Cardiac muscle cell (in vitro differentiated cells and primary cell): ENCODE measurements around the gene MYOM3. TPM values are rescaled to one million over a fixed set of nuclear protein-coding genes. Genes with fewer than 3 reads are reported as not detected.
"Not testable (repeated sequence)": the region's sequence is repeated elsewhere in the genome, so short reads cannot be mapped to it uniquely, and the experiment has no call there.

Experiments used
- DNase-seq, 2 donors: peaks; one replicate each; pipeline versions ENCODE4 v3.0.0 to v3.0.0-alpha.2; 2010 to 2017; ENCODE audit warnings: low read depth in 1 of 2, low spot score in 1 of 2
- H3K27ac ChIP-seq: fragments of 200-600 bp; sonication (generic); 2 replicates; pipeline ENCODE4 v1.5.1; 2016
- H3K27me3 ChIP-seq: fragments of 200-600 bp; sonication (generic); 2 replicates; pipeline ENCODE4 v1.6.0; 2016; ENCODE audit warnings: control low read depth
- H3K36me3 ChIP-seq: fragments of 200-600 bp; sonication (generic); 2 replicates; pipeline ENCODE4 v1.5.1; 2016; ENCODE audit warnings: control low read depth
- H3K4me1 ChIP-seq: fragments of 200-600 bp; sonication (generic); 2 replicates; pipeline ENCODE4 v1.8.1; 2017; ENCODE audit warnings: low read depth, mild to moderate bottlenecking, mixed run types
- H3K4me3 ChIP-seq: fragments of 200-600 bp; sonication (generic); 2 replicates; pipeline ENCODE4 v1.5.1; 2016; ENCODE audit warnings: mild to moderate bottlenecking
- H3K9me3 ChIP-seq: fragments of 200-600 bp; sonication (generic); 2 replicates; pipeline ENCODE4 v1.5.1; 2017; ENCODE audit warnings: low read depth, mild to moderate bottlenecking, control low read depth
- polyA plus RNA-seq: library from polyadenylated mRNA; unstranded; fragments of >200 nt; fragmentation: Nextera tagmentation; extraction: Ambion mirVana; gene quantifications from 2 replicates; pipeline ENCODE4 v1.2.1, GENCODE V29; 2016
- total RNA-seq: library from RNA; depleted of rRNA; stranded (reverse); fragments of >200 nt; gene quantifications from 2 replicates; pipeline ENCODE4 v1.2.3, GENCODE V29; 2016
- TF ChIP-seq, protein P1 (sequence below): IDR thresholded peaks from 2 replicates; pipeline ENCODE4 v1.5.1; 2012; ENCODE audit warnings: low read depth, mild to moderate bottlenecking, low read length

Gene MYOM3
- total and polyA plus RNA-seq, 2 experiments from 2014 or later: 0.71 TPM; not detected in 1

DNA sequence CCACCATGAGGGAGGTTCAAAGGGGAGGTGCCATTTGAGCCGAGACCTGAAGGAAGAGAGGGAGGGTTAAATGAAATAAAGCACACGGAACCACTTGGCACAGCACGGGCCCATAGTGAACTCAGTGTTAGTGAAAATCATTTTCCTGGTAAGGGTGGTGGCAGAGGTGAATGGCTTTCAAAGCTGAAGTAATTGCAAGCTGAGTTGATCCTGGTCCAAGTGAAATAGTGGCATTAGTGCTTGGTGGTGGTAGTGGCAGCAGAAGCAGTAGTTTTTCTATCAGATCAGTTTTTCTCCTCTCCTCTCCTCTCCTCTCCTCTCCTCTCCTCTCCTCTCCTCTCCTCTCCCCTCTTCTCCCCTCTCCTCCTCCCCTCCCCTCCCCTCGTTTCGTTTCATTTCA is 101.3 kb downstream of the MYOM3 start:
- no peak overlapping the region for H3K4me3 ChIP-seq
- no peaks in the 10 kb centered on the region for H3K36me3 ChIP-seq
- DNase-seq: no peak
- peaks cover 9% of the 10 kb centered on the region for H3K4me1 ChIP-seq
- TF ChIP-seq, protein P1, sequence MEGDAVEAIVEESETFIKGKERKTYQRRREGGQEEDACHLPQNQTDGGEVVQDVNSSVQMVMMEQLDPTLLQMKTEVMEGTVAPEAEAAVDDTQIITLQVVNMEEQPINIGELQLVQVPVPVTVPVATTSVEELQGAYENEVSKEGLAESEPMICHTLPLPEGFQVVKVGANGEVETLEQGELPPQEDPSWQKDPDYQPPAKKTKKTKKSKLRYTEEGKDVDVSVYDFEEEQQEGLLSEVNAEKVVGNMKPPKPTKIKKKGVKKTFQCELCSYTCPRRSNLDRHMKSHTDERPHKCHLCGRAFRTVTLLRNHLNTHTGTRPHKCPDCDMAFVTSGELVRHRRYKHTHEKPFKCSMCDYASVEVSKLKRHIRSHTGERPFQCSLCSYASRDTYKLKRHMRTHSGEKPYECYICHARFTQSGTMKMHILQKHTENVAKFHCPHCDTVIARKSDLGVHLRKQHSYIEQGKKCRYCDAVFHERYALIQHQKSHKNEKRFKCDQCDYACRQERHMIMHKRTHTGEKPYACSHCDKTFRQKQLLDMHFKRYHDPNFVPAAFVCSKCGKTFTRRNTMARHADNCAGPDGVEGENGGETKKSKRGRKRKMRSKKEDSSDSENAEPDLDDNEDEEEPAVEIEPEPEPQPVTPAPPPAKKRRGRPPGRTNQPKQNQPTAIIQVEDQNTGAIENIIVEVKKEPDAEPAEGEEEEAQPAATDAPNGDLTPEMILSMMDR: no peak
- no peak overlapping the region for H3K27ac ChIP-seq
- H3K27me3 ChIP-seq: no peaks in the 10 kb centered on the region
- H3K9me3 ChIP-seq: no peaks in the 10 kb centered on the region

DNA sequence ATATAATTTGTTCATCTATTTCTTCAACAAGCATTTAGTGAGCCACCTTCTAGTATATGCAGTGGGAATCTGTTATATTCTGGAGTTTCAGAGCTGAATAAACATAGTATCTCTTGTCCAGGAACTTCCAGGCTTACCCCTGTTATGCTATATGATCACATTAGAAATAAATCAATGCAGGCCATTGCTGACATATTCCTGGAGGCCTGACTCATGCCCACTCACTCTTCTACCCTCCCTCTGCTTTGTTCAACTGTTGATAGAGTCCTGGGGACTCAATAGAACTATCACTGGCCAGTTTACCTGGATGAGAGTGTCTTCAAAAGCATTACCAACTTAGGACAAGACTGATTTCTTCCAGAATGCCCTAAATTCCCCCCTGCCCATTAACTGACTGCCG is 102.5 kb downstream of the MYOM3 start:
- Histone ChIP-seq H3K36me3 (no peaks in the 10 kb centered on the region), H3K4me3 (no peak overlapping the region), H3K27ac (no peak overlapping the region), H3K9me3 (no peaks in the 10 kb centered on the region), H3K4me1 (peaks cover 3% of the 10 kb centered on the region), H3K27me3 (no peaks in the 10 kb centered on the region)
- TF ChIP-seq, protein P1: no peak
- DNase-seq: no peak

DNA sequence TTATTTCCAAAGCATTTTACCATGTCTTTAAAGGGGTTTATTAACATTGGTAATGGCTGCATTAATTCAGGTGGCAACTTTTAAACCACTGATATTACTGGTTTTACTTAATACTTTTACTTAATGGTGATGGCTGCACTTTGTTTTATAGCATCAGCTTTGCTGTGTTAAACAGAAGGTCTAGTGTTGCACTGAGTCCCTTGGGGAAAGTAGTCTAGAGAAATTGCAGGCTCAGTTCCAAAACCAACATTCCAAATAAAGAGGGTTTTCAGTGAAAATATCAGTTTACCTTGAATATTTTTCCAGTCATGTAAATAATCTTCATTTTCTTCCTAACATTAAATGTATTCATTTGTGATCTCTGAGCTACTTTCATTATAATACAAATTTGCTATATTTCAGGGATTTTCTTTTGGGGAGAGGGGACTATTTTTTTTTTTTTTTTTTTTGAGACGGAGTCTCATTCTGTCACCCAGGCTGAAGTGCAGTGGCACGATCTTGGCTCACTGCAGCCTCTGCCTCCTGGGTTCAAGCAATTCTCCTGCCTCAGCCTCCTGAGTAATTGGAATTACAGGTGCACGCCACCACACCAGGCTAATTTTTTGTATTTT is 103.3 kb downstream of the MYOM3 start:
- H3K27ac ChIP-seq, H3K9me3 ChIP-seq, H3K27me3 ChIP-seq, H3K4me3 ChIP-seq, H3K4me1 ChIP-seq, H3K36me3 ChIP-seq: not testable (repeated sequence)
- DNase-seq: peak in 1 of 2 donors; percentile 84

DNA sequence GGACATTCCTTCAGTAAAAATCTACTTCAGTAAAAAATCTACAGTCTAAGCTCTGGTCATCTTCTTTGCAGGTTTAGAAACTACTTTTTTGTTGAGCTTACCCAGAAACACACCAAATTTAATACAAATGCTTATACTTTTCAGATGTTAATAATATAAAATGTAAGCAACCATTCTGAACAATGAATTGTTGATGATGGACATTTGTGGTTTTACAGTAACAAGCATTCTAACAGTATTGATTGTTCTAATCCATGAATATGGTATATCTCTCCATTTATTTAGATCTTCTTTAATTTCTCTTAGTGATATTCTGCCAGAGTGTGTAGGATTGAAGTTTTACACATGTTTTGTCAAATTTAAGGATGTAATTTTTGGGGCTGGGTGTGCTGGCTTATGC is 104.9 kb downstream of the MYOM3 start:
- TF ChIP-seq, protein P1: no peak

More for the DNA sequence above, 104.9 kb downstream of the MYOM3 start:
- no peak for DNase-seq
- Histone ChIP-seq H3K27me3 (no peaks in the 10 kb centered on the region), H3K4me3 (no peak overlapping the region), H3K9me3 (no peaks in the 10 kb centered on the region), H3K27ac (no peak overlapping the region), H3K4me1 (peaks cover 3% of the 10 kb centered on the region), H3K36me3 (no peaks in the 10 kb centered on the region)

Other genes with a start within 250 kb of the MYOM3 start
- gene FUCA1, start 243.8 kb downstream of the MYOM3 start, total RNA-seq: 23.0 and 25.0 TPM in 2 replicates
- gene FUCA1, start 243.8 kb downstream of the MYOM3 start, polyA plus RNA-seq: 36.6 and 40.4 TPM in 2 replicates
- not detected in 2 replicates for gene CNR2, start 198.8 kb downstream of the MYOM3 start, total RNA-seq
- gene CNR2, start 198.8 kb downstream of the MYOM3 start, polyA plus RNA-seq: not detected in 2 replicates
- 77.1 and 87.9 TPM in 2 replicates for gene PNRC2, start 152.3 kb downstream of the MYOM3 start, total RNA-seq
- 71.7 and 88.5 TPM in 2 replicates for gene PNRC2, start 152.3 kb downstream of the MYOM3 start, polyA plus RNA-seq
- gene SRSF10, start 131.8 kb downstream of the MYOM3 start, total RNA-seq: 107 and 134 TPM in 2 replicates
- gene SRSF10, start 131.8 kb downstream of the MYOM3 start, polyA plus RNA-seq: 181 and 192 TPM in 2 replicates
- gene IL22RA1, start 31.0 kb upstream of the MYOM3 start, total RNA-seq: 0.11 TPM in 1 of 2 replicates, not detected in the other
- gene IL22RA1, start 31.0 kb upstream of the MYOM3 start, polyA plus RNA-seq: not detected in 2 replicates
- 3.5 and 3.9 TPM in 2 replicates for gene IFNLR1, start 75.2 kb upstream of the MYOM3 start, total RNA-seq
- 9.4 and 15.2 TPM in 2 replicates for gene IFNLR1, start 75.2 kb upstream of the MYOM3 start, polyA plus RNA-seq
- gene GRHL3, start 207.2 kb upstream of the MYOM3 start, total RNA-seq: 0.54 TPM in 1 of 2 replicates, not detected in the other
- gene GRHL3, start 207.2 kb upstream of the MYOM3 start, polyA plus RNA-seq: not detected in 2 replicates